C4-2B (cell line): ENCODE measurements around the gene HOMER3.

Experiments
- ZFX ChIP-seq: fragments of 450-650 bp; IDR thresholded peaks from 2 replicates; pipeline ENCODE4 v1.6.1; 2017
- TF ChIP-seq, protein P1 (sequence below): fragments of 450-650 bp; conservative IDR thresholded peaks from 2 replicates; pipeline ENCODE4 v1.5.1; 2017; ENCODE audit warnings: mild to moderate bottlenecking

DNA sequence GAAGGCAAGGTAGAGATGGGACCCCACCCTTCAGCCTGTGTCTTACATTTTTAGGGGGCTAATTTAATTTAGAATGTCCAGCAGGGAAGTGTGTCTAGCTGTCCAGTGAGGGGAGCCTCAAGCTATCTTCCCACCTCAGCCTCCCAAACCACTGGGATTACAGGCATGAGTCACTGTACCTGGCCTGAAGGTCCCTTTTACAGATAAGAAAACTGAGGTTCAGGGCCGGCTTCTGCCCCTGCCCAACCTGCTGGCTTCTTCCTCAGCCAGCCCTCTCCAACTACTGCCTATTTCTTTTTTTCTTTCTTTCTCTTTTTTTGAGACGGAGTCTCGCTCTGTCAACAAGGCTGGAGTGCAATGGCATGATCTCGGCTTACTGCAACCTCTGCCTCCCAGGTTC lies 19.4 kb upstream of the HOMER3 start:
- TF ChIP-seq, protein P1, sequence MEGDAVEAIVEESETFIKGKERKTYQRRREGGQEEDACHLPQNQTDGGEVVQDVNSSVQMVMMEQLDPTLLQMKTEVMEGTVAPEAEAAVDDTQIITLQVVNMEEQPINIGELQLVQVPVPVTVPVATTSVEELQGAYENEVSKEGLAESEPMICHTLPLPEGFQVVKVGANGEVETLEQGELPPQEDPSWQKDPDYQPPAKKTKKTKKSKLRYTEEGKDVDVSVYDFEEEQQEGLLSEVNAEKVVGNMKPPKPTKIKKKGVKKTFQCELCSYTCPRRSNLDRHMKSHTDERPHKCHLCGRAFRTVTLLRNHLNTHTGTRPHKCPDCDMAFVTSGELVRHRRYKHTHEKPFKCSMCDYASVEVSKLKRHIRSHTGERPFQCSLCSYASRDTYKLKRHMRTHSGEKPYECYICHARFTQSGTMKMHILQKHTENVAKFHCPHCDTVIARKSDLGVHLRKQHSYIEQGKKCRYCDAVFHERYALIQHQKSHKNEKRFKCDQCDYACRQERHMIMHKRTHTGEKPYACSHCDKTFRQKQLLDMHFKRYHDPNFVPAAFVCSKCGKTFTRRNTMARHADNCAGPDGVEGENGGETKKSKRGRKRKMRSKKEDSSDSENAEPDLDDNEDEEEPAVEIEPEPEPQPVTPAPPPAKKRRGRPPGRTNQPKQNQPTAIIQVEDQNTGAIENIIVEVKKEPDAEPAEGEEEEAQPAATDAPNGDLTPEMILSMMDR: no peak
- TF ChIP-seq ZFX: no peak
